Endothelial cell (in vitro differentiated cells): Measurements from ENCODE around the gene ST7L. TPM values are rescaled to one million over a fixed set of nuclear protein-coding genes. Genes with fewer than 3 reads are reported as not detected.

ENCODE experiments used
- DNase-seq: peaks from one replicate; pipeline ENCODE4 v3.0.0; 2021; ENCODE audit warnings: low spot score
- H3K27ac Mint-ChIP-seq: one replicate; pipeline ENCODE4 v1.8.0; 2021; ENCODE audit warnings: mixed read lengths, inconsistent platforms; ENCODE audit not compliant: unreplicated experiment
- H3K27me3 Mint-ChIP-seq: one replicate; pipeline ENCODE4 v1.8.0; 2021; ENCODE audit warnings: mild to moderate bottlenecking, moderate library complexity, mixed read lengths, inconsistent platforms; ENCODE audit not compliant: unreplicated experiment
- H3K36me3 Mint-ChIP-seq: one replicate; pipeline ENCODE4 v1.8.0; 2021; ENCODE audit warnings: mild to moderate bottlenecking, low read depth, mixed read lengths, inconsistent platforms; ENCODE audit not compliant: unreplicated experiment
- H3K4me1 Mint-ChIP-seq: one replicate; pipeline ENCODE4 v1.8.0; 2021; ENCODE audit warnings: mild to moderate bottlenecking, mixed read lengths, inconsistent platforms; ENCODE audit not compliant: unreplicated experiment
- H3K4me3 Mint-ChIP-seq: one replicate; pipeline ENCODE4 v1.8.0; 2021; ENCODE audit warnings: mild to moderate bottlenecking, mixed read lengths, inconsistent platforms; ENCODE audit not compliant: unreplicated experiment
- H3K9me3 Mint-ChIP-seq: one replicate; pipeline ENCODE4 v1.8.0; 2021; ENCODE audit warnings: mixed read lengths, inconsistent platforms; ENCODE audit not compliant: unreplicated experiment
- CTCF ChIP-seq: fragments of 200-600 bp; sonication (generic); IDR thresholded peaks from one replicate; pipeline ENCODE4 v1.5.0; 2021; ENCODE audit warnings: antibody characterized with exemption; ENCODE audit not compliant: unreplicated experiment
- total RNA-seq: library from RNA; stranded (reverse); fragmentation: NEBNext Ultra II Directional; extraction: Animal tissue kit (Norgen Biotek cat#: 25700); gene quantifications from one replicate; pipeline ENCODE4 v1.2.1, GENCODE V29; 2021; ENCODE audit not compliant: unreplicated experiment

ST7L gene
- total RNA-seq, 1 donor from 2014 or later, result 14.3 TPM

- no peaks in the 10 kb centered on the region for H3K27me3 Mint-ChIP-seq
- DNase-seq, result no peak
- H3K9me3 Mint-ChIP-seq, result no peaks in the 10 kb centered on the region
- H3K4me3 Mint-ChIP-seq, result no peak overlapping the region
- no peak for TF ChIP-seq CTCF
- H3K36me3 Mint-ChIP-seq, result peaks cover 4% of the 10 kb centered on the region
- H3K27ac Mint-ChIP-seq, result peak overlapping the region; percentile 72
- H3K4me1 Mint-ChIP-seq, result no peaks in the 10 kb centered on the region
These were observed 74.8 kb downstream of the ST7L start for GRCh38 chr1:112544011-112544688.

- H3K4me3 Mint-ChIP-seq, result no peak overlapping the region
- H3K27ac Mint-ChIP-seq, result no peak overlapping the region
- H3K36me3 Mint-ChIP-seq, result peaks cover 7% of the 10 kb centered on the region
- no peaks in the 10 kb centered on the region for H3K4me1 Mint-ChIP-seq
- no peaks in the 10 kb centered on the region for H3K27me3 Mint-ChIP-seq
- TF ChIP-seq CTCF, result no peak
- DNase-seq, result no peak
- no peaks in the 10 kb centered on the region for H3K9me3 Mint-ChIP-seq
These were observed 76.6 kb downstream of the ST7L start for GRCh38 chr1:112542206-112542973.

GRCh38 chr1:112541299-112541698 lies 77.6 kb downstream of the ST7L start:
- Mint-ChIP-seq H3K36me3 (peaks cover 7% of the 10 kb centered on the region), H3K4me3 (no peak overlapping the region), H3K27ac (no peak overlapping the region), H3K4me1 (no peaks in the 10 kb centered on the region), H3K9me3 (no peaks in the 10 kb centered on the region), H3K27me3 (no peaks in the 10 kb centered on the region)
- TF ChIP-seq CTCF, result no peak
- DNase-seq, result no peak

GRCh38 chr1:112540226-112540794 lies 78.6 kb downstream of the ST7L start:
- H3K27ac Mint-ChIP-seq, result no peak overlapping the region

More at GRCh38 chr1:112540226-112540794, 78.6 kb downstream of the ST7L start:
- no peaks in the 10 kb centered on the region for H3K9me3 Mint-ChIP-seq
- no peak overlapping the region for H3K4me3 Mint-ChIP-seq
- no peak for TF ChIP-seq CTCF
- H3K4me1 Mint-ChIP-seq, result no peaks in the 10 kb centered on the region
- H3K36me3 Mint-ChIP-seq, result peaks cover 7% of the 10 kb centered on the region
- no peaks in the 10 kb centered on the region for H3K27me3 Mint-ChIP-seq
- DNase-seq, result no peak
